Measurements from ENCODE around the gene NPL. TPM values are rescaled to one million over a fixed set of nuclear protein-coding genes. Genes with fewer than 3 reads are reported as not detected.

The NPL gene
- total and polyA plus RNA-seq, 2 of the 13 experiments (the other 11 are each of a cell fraction or from before 2014, with no cell fraction given), result 0.03 to 0.04 TPM

DNA sequence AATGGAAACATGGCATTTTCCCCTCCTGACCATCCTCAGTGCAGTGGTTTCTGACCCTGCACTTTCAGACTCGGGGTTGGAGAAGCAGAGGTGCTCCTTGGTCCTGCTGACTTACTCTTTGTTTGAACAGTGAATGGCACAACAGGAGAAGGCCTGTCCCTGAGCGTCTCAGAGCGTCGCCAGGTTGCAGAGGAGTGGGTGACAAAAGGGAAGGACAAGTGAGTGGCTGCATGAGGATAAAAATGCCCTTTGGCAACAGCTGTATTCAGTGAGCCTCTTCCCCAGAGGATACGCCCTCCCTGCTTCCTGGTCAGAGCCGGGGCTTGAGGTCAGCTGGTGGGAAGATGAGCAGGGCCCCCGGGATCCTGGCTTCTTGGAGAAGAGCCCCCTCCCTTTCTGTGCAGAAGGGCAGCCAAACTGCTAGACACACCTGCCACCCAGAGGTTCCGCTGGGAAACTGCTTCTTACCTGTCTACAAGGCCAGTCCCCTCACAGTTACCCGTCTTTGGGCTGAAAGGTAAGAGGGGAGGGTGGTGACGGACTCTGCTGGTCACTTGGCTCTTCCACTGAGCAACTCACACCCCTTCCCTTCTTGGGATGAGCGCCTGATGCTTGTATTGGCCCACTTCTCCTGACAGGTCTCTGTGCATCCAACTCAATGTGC, 16.6 kb downstream of the NPL start (continued):
- TF ChIP-seq NR2F1 (CRISPR knock-in tag; IDR thresholded peaks at IDR 0.05) (no peak), NBN (conservative IDR thresholded peaks at IDR 0.05) (no peak), TARDBP (CRISPR knock-in tag; IDR thresholded peaks at IDR 0.05) (no peak), STAG1 (CRISPR knock-in tag; IDR thresholded peaks at IDR 0.05) (peak; percentile 58), ZNF879 (CRISPR knock-in tag; IDR thresholded peaks at IDR 0.05) (no peak), SMAD1 (CRISPR knock-in tag; IDR thresholded peaks at IDR 0.05; ENCODE audit: borderline replicate concordance, low read depth) (no peak), SRF (IDR thresholded peaks at IDR 0.05; ENCODE audit: low read depth, low read length) (no peak), SMC3 (IDR thresholded peaks at IDR 0.05; ENCODE audit: low read length) (peak; percentile 13; the same call in 1 of the 2 replicates), ZNF331 (CRISPR knock-in tag; IDR thresholded peaks at IDR 0.05) (no peak), ETV6 (CRISPR knock-in tag; conservative IDR thresholded peaks at IDR 0.05) (no peak)
- TF ChIP-seq, protein P1, sequence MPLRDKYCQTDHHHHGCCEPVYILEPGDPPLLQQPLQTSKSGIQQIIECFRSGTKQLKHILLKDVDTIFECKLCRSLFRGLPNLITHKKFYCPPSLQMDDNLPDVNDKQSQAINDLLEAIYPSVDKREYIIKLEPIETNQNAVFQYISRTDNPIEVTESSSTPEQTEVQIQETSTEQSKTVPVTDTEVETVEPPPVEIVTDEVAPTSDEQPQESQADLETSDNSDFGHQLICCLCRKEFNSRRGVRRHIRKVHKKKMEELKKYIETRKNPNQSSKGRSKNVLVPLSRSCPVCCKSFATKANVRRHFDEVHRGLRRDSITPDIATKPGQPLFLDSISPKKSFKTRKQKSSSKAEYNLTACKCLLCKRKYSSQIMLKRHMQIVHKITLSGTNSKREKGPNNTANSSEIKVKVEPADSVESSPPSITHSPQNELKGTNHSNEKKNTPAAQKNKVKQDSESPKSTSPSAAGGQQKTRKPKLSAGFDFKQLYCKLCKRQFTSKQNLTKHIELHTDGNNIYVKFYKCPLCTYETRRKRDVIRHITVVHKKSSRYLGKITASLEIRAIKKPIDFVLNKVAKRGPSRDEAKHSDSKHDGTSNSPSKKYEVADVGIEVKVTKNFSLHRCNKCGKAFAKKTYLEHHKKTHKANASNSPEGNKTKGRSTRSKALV (CRISPR knock-in tag; IDR thresholded peaks at IDR 0.05), result no peak
- TF ChIP-seq, protein P2, sequence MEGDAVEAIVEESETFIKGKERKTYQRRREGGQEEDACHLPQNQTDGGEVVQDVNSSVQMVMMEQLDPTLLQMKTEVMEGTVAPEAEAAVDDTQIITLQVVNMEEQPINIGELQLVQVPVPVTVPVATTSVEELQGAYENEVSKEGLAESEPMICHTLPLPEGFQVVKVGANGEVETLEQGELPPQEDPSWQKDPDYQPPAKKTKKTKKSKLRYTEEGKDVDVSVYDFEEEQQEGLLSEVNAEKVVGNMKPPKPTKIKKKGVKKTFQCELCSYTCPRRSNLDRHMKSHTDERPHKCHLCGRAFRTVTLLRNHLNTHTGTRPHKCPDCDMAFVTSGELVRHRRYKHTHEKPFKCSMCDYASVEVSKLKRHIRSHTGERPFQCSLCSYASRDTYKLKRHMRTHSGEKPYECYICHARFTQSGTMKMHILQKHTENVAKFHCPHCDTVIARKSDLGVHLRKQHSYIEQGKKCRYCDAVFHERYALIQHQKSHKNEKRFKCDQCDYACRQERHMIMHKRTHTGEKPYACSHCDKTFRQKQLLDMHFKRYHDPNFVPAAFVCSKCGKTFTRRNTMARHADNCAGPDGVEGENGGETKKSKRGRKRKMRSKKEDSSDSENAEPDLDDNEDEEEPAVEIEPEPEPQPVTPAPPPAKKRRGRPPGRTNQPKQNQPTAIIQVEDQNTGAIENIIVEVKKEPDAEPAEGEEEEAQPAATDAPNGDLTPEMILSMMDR (CRISPR knock-in tag; IDR thresholded peaks at IDR 0.05), result peak; percentile 61
- TF ChIP-seq, protein P3, sequence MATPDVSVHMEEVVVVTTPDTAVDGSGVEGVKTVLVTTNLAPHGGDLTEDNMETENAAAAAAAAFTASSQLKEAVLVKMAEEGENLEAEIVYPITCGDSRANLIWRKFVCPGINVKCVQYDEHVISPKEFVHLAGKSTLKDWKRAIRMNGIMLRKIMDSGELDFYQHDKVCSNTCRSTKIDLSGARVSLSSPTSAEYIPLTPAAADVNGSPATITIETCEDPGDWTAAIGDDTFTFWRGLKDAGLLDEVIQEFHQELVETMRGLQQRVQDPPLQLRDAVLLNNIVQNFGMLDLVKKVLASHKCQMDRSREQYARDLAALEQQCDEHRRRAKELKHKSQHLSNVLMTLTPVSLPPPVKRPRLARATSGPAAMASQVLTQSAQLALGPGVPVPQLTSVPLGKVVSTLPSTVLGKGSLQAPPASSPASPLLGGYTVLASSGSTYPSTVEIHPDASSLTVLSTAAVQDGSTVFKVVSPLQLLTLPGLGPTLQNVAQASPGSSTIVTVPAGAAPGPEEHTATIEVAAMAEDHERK (CRISPR knock-in tag; IDR thresholded peaks at IDR 0.05; ENCODE audit: low read depth), result no peak
- TF ChIP-seq, protein P4, sequence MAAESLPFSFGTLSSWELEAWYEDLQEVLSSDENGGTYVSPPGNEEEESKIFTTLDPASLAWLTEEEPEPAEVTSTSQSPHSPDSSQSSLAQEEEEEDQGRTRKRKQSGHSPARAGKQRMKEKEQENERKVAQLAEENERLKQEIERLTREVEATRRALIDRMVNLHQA (CRISPR knock-in tag; IDR thresholded peaks at IDR 0.05), result no peak

Data from HepG2 (cell line).